ENCODE results near the gene TSPYL4.
A peak's percentile ranks its signal among the peaks of the same experiment; 100 is the strongest.

TSPYL4 gene

GRCh38 chr6:116221911-116222310, 32.0 kb downstream of the TSPYL4 start:
- DNase-seq = no peak

GRCh38 chr6:116221067-116221466, 32.8 kb downstream of the TSPYL4 start:
- DNase-seq = no peak

- no peak for DNase-seq
These were observed 35.0 kb downstream of the TSPYL4 start for GRCh38 chr6:116218866-116219265.

GRCh38 chr6:116218172-116218633, 35.7 kb downstream of the TSPYL4 start:
- DNase-seq = no peak

GRCh38 chr6:116217069-116217468, 36.8 kb downstream of the TSPYL4 start:
- DNase-seq = peak in 1 of 2 experiments; percentile 17

- no peak for DNase-seq
These were observed 38.5 kb downstream of the TSPYL4 start for GRCh38 chr6:116215414-116215813.

GRCh38 chr6:116214681-116215080, 39.2 kb downstream of the TSPYL4 start:
- DNase-seq = no peak

GRCh38 chr6:116210750-116211425, 43.0 kb downstream of the TSPYL4 start:
- peak; percentile 42 for DNase-seq

- DNase-seq = no peak
These were observed 43.6 kb downstream of the TSPYL4 start for GRCh38 chr6:116210316-116210715.

- DNase-seq = no peak
These were observed 45.7 kb downstream of the TSPYL4 start for GRCh38 chr6:116208056-116208785.

GRCh38 chr6:116206231-116206903, 47.5 kb downstream of the TSPYL4 start:
- no peak for DNase-seq

- no peak for DNase-seq
These were observed 48.6 kb downstream of the TSPYL4 start for GRCh38 chr6:116205281-116205680.

GRCh38 chr6:116201538-116201937, 52.3 kb downstream of the TSPYL4 start:
- DNase-seq = no peak

- no peak for DNase-seq
These were observed 53.1 kb downstream of the TSPYL4 start for GRCh38 chr6:116200619-116201249.

Data from SHP77 (cell line).